Mesangial cell (primary cell): ENCODE data around the gene LCOR. TPM values are rescaled to one million over a fixed set of nuclear protein-coding genes. Genes with fewer than 3 reads are reported as not detected.

Experiments used
- total RNA-seq: library from RNA; depleted of rRNA; stranded (reverse); fragments of >200 nt; gene quantifications from 2 replicates; pipeline ENCODE4 v1.2.3, GENCODE V29; 2015

The LCOR gene
- total RNA-seq, result 9.5 and 12.9 TPM in 2 replicates

DNA sequence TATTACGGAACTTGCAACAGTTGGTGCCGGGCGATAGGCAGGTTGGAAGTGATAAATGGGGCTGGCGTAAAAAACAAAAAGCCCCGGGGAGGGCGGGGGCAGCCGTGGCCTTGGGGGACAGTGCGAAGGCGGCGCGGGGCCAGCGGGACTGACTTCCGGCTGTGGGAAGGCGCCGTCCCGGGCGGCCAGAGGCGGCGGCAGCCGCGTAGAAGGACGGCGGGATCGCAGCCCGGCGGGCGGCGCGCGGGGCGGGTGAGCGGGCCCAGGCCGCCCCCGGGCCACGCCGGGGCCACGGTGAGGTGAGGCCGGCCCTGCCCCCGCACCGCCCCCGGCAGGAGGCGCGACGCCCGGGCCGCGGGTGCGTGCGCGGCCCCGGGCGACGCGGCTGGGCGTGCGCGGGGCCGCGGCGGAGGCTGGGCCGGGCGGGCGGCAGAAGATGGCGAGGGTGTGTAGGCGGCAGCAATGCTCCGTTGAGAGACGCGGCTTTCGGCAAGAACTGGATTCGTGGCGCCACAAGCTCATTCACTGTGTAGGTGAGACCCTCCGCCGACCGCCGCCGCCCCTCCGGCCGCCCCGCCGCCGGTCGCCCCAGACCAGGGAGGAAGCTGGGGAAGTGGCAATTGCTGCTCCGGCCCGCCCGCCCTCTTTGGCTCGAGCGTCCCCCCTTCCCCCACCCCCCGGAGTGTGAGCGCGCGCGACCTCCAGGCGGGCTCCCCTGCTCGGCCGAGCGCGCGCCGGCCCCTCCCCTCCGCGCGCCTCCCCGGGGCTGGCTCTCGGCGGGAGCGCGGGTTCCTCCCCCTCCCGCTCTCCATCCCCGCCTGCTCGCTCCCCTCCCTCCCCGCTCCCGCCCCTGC, at the start of gene LCOR:
TSS of gene LCOR (plus strand) at position 432 of the 854 bp plus-strand sequence. CDS start 116,760 bp downstream, outside the sequence.

Other genes with a start within 250 kb of the LCOR start
- 43.5 and 55.6 TPM in 2 replicates for gene TM9SF3, start 245.3 kb upstream of the LCOR start, total RNA-seq
- 3.6 and 11.2 TPM in 2 replicates for gene PIK3AP1, start 111.8 kb upstream of the LCOR start, total RNA-seq